Activated naive CD4-positive, alpha-beta T cell treated with anti-CD3 and anti-CD28 coated beads, Interleukin-2, amount 50 U/mL, for 72 hours (primary cell): ENCODE measurements around the gene MT1E. TPM values are rescaled to one million over a fixed set of nuclear protein-coding genes. Genes with fewer than 3 reads are reported as not detected.
A peak's percentile ranks its signal among the peaks of the same experiment; 100 is the strongest.
"Not testable (repeated sequence)": the region's sequence is repeated elsewhere in the genome, so short reads cannot be mapped to it uniquely, and the experiment has no call there.

Experiments
- ATAC-seq, 2 donors: fragments of 150-1000 bp; cut with Tn5 transposase; 2 replicates each; pipeline ENCODE4 v1.10.0; 2021; ENCODE audit warnings: mild to moderate bottlenecking in 2 of 2, moderate library complexity in 2 of 2
- DNase-seq, 2 donors: peaks; one replicate each; pipeline ENCODE4 v3.0.0; 2021 to 2022; ENCODE audit warnings: low spot score in 2 of 2
- H3K27ac Mint-ChIP-seq, 2 donors: one replicate each; pipeline ENCODE4 v1.8.0; 2022; ENCODE audit warnings: mild to moderate bottlenecking in 2 of 2, mixed read lengths in 2 of 2
- H3K36me3 Mint-ChIP-seq, 2 donors: one replicate each; pipeline ENCODE4 v1.8.0; 2022; ENCODE audit warnings: mixed read lengths in 2 of 2
- H3K9me3 Mint-ChIP-seq, 2 donors: one replicate each; pipeline ENCODE4 v1.8.0; 2022; ENCODE audit warnings: mixed read lengths in 2 of 2
- total RNA-seq, 2 donors: library from RNA; stranded (reverse); gene quantifications; one replicate each; pipeline ENCODE4 v1.2.3, GENCODE V29; 2022

MT1E gene
- total RNA-seq, 2 donors from 2014 or later, result 1.6 to 8.7 TPM

DNA sequence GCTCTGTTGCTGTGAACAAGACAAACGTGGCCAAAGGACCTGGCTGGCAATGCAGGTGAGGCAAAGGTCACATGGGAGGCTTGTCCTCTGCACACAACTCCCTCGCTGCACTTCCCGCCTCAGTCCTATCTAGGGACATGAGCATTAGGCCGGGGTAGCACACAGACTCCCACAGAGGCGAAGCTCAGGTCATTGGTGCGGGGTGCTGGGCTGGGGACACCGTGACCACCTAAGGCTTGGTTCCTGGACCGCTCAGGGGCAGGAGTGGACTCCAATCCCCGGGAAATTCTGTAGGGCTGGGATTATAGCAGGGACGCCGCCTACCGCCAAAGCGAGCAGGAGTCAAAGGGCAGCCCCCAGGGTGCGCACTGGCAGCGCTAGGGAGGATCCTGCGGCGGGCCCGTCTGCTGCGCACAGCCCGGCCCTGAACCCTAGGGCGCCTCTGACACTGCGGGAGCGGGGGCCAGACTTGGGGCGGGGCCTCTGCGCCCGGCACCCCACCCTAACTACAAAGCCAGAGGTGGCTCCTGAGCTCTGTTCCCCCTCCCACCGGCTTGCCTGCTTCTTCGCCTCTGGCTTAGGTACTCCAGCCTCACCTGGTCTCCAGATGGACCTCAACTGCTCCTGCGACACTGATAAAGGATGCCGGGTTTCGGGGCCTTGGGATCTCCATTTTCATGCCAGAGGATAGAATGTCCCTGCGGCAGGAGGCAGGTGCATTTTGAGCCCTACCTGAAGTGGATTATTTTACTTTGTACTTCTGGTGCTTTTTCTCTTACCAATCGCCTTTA, 22.3 kb downstream of the MT1E start:
- Mint-ChIP-seq H3K36me3 (no peaks in the 10 kb centered on the region), H3K27ac (no peak overlapping the region), H3K9me3 (no peaks in the 10 kb centered on the region)
- ATAC-seq, result no peak
- no peak for DNase-seq

DNA sequence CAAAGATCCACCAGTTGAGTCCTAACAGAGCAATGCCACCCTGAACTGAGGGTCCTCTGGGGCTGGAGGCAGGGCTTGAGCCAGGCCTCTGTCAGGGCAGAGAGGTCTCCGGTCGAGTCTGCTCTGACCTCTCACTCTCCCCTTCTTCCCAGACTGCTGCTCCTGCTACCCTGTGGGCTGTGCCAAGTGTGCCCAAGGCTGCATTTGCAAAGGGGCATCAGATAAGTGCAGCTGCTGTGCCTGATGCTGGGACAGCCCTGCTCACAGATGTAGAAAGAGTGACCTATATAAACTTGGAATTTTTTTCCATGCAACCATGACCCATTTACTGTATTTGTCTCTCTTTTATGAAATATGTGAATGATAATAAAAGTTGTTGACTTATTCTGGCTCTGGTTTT, 23.7 kb downstream of the MT1E start:
- Mint-ChIP-seq H3K9me3 (no peaks in the 10 kb centered on the region), H3K36me3 (no peaks in the 10 kb centered on the region), H3K27ac (no peak overlapping the region)
- ATAC-seq, result no peak
- DNase-seq, result no peak

DNA sequence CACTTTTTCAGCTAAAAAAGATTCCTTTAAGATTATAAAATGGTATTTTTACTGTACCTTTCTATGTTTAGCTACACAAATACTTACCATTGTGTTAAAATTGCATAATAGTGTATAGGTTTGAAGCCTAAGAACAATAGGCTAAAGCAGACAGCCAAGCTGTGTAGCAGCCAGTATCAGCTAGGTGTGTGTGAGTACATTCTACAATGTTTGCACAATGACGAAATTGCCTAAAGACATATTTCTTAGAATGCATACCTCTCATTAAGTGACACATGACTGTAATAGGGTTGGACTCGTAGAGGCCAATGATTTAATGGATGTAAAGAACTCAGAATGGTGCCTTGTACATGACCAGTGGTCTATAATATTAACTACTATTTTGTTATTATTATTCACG, 24.2 kb downstream of the MT1E start:
- no peak overlapping the region for H3K27ac Mint-ChIP-seq
- no peaks in the 10 kb centered on the region for H3K9me3 Mint-ChIP-seq
- no peaks in the 10 kb centered on the region for H3K36me3 Mint-ChIP-seq
- DNase-seq, result no peak
- no peak for ATAC-seq

DNA sequence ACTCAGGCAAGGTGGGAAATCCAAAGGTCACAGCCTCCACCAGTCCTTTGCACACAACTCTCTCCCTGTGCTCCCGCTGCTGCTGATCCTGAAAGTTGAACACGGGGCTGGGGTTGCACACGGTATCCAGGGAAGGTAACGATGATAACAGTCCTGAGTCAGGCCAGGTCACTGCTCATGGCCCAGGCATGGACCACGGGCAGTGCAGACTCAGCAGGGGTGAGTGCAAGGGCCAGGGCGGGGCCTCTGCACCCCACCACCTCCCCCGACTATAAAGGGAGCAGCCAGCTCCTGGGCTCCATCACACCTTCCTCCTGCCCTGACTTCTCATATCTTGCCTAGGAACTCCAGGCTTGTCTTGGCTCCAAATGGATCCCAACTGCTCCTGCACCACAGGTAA, 26.0 kb downstream of the MT1E start, which contains the start of gene MT1B:
Gene MT1B, plus strand, starts transcription at position 301 of the 400 bp plus-strand sequence. Its CDS starts 68 bp downstream, at position 369.
- Mint-ChIP-seq H3K27ac (no peak within 1 kb of the TSS), H3K9me3 (no peaks in the 10 kb centered on the region), H3K36me3 (no peaks in the 10 kb centered on the region)
- no peak for DNase-seq
- ATAC-seq, result no peak

DNA sequence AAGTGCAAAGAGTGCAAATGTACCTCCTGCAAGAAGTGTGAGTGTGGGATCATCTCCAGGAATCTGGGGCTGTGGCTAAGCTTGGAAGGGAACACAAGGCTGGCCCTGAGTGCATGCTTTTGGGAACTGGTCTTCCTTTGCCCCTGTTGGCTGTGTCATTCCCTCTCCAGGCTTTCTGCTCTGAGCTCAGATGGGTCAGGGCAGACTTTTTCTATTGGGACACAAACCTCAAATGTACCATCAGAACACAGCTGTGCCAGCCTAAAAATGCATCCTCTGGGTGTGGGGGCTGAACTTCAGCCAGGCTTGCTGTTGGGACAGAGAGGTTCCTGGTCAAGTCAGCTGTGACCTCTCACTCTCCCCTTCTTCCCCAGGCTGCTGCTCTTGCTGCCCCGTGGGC, 27.0 kb downstream of the MT1E start:
- no peaks in the 10 kb centered on the region for H3K36me3 Mint-ChIP-seq
- ATAC-seq (no peak), DNase-seq (no peak)
- no peak overlapping the region for H3K27ac Mint-ChIP-seq
- no peaks in the 10 kb centered on the region for H3K9me3 Mint-ChIP-seq

DNA sequence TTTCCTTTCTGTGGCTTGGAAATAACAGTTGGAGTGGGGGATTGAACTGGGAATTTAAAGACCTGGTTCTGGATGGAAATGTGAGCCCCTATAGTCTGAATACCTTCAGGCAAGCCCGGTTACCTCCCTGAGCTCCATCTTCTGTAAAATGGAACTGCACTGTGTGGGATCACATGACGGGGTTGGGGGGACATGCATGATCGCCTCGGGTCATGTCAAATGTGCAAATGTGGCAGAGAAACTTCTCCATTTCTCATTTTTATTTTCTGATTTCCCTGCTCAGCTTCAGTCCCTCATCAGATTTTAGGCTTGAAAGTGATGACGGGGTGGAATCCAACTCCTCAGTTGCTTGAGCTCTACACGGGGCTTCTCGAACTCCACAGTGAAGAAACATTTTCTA, 27.6 kb downstream of the MT1E start:
- no peak overlapping the region for H3K27ac Mint-ChIP-seq
- ATAC-seq (no peak), DNase-seq (no peak)
- H3K9me3 Mint-ChIP-seq, result no peaks in the 10 kb centered on the region
- no peaks in the 10 kb centered on the region for H3K36me3 Mint-ChIP-seq

DNA sequence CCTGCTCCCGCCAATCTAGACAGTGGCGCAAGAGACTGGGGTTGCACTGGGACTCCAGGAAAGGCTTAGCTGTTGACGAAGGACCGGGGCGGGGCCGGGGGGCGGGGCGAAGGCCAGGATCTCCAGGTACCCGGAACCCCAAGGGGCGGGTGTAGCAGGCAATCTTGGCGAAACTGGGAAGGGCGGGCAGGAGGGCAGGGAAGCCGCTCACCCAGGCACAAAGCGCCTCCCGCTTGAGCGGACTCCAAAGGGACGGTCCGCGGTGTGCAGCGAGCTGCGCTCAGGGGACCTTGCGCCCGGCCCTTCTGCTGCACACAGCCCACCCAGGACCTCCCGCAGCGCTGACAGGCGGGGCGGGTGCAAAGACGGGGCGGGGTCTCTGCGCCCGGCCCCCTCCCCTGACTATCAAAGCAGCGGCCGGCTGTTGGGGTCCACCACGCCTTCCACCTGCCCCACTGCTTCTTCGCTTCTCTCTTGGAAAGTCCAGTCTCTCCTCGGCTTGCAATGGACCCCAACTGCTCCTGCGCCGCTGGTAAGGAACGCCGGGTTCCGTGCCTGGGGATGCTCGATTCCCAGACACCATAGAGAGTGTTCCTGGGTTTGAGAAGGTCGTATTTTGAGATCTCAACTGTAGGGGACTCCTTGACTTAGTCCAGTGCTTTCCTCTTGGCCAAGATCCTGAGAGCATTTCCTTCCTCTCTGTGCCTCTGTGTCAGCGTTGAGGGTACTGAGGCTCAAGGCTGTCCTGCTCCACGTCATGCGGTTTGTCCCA, 32.2 kb downstream of the MT1E start, which contains the start of gene MT1F:
Gene MT1F, plus strand, starts transcription at position 405 of the 772 bp plus-strand sequence. Its CDS starts 100 bp downstream, at position 505.
- peak; percentile 90 to 92 for ATAC-seq

DNA sequence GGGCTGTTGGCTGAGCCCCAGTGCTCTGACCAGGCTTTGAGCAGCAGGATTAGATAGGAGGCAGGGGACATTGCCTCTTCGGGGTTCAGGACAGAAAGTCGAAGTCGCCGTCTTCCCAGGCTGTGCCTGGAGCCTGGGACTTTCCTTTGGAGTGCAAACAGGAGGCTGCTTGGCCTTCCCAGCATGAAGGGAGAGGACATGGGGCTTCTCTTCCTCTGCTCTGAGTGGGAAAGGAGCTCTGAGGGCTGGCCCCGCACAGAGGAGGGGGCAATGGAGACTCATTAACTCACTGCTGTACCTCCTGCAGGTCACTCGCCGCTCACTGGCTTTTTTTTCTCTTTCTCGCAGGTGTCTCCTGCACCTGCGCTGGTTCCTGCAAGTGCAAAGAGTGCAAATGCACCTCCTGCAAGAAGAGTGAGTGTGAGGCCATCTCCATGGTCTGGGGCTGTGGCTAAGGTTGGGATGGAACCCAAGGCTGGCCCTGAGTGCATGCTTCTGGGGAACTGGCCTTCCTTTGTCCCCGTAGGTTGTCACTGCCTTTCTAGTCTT, 32.8 kb downstream of the MT1E start:
- ATAC-seq (no peak), DNase-seq (no peak)
- Mint-ChIP-seq H3K27ac (peak overlapping the region; percentile 30 to 81), H3K36me3 (no peaks in the 10 kb centered on the region), H3K9me3 (no peaks in the 10 kb centered on the region)

More for the DNA sequence above, 32.2 kb downstream of the MT1E start, which contains the start of gene MT1F:
- no peaks in the 10 kb centered on the region for H3K36me3 Mint-ChIP-seq
- H3K9me3 Mint-ChIP-seq, result no peaks in the 10 kb centered on the region
- H3K27ac Mint-ChIP-seq, result peak within 1 kb of the TSS; percentile 30 to 81
- peak; percentile 64 to 65 for DNase-seq

DNA sequence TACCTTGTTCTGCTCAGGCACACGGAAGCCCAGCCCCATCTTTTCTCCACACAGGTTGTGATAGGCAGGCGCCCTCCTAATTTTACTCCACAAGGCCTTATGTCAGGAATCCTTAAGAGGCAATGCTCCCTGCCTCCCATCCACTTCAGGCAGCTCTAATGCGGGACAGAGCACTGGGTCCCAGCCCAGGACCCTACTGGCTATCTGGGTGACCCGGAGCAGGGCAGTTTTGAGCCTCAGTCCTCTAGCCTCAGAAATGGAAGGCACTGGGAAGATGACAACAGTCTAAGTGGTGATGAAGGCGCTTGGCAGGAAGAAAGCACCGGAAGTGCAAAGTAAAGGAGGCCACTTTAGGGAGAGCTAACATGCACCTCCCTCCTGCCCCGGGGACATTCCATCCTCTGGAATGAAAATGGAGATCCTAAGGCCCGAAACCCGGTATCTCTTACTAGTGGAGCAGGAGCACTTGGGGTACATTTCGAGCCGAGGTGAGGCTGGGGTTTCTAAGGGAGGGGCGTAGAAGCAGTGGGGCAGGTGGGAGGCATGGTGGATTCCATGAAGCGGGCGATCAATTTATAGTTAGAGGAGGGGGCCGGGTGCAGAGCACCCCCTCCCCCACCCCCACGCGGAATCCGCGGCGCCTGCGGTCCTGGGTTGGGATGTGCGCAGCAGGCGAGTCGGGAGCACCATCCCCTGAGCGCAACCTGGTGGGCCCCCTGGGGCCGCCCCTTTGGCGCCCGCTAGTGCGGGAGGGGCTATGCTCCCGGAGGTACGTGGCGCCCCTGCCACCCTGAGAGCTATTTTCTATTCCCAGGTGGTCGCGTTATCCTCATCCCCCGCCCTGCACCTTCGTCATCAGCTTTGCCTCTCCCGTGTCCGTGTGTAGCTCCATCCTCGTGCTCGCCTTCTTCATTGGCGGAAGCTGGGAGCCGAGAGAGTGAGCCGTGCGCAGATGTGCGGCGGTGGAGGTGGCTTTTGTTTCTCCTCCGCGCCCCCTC, 37.1 kb downstream of the MT1E start:
- no peaks in the 10 kb centered on the region for H3K36me3 Mint-ChIP-seq
- ATAC-seq, result peak; percentile 62 to 63
- no peaks in the 10 kb centered on the region for H3K9me3 Mint-ChIP-seq
- H3K27ac Mint-ChIP-seq, result peak overlapping the region; percentile 31 to 95
- DNase-seq, result peak in 1 of 2 donors; percentile 49

DNA sequence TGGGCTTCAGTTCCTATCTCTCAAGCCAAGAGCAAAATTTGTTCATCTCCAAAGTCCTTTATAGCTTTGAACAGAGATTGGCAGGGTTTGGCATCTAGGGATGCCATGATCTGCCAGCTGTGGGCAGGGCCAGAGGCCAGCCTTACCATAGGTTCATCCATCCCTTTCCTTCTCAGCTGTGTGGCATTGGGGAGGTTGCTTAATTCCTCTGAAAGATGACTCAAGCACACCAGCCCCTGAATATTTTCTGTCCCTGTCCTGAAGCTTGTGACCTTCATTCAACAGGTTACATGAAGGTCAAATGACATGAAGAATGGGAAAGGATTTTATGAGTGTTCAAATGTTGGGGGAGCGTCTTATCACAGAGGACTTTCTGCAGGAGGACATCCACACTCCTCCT, 38.9 kb downstream of the MT1E start:
- H3K9me3 Mint-ChIP-seq, result no peaks in the 10 kb centered on the region
- H3K36me3 Mint-ChIP-seq, result peaks cover 0 to 8% of the 10 kb centered on the region in 2 donors

DNA sequence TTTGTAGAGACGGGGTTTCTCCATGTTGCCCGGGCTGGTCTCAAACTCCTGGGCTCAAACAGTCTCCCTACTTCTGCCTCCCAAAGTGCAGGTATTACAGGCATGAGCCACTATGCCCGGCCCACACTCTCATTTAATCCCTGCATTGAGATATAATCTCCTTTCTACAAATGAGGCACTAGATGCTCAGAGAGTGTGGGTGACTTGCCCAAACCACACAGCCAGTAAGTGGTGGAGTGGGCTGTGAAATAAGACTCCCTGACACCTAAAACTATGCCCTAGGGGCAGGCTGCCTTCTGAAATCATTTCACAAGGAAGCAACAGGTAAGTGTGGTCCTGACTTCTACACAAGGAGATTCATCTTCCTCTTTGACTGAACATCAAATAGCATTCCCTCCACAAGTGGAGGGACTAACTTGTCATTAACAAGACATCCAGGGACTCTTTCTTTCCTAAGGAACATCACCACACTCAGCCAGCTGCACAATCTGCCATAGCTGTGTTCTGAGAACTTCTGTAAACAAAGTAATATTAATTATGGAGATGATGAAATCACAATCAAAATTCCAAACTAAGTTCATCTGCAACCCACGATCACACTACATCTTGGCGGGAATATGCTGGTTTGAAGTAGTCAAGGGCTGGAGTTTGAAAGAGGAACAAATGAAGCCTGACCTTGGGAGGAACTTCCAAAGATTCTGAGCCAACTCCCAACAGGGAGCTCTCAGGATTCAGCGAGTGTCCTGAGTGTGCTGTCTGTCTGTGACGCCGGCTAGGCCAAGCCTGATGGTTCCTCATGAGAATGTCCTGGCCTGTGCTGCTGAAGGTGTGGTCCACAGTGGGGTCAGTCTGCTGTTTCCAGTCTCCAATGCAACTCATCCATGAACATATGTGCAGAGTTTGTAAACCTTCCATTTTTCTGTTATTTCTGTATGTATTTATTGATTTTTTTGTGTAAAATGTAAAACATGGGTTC, 40.0 kb downstream of the MT1E start:
- not testable (repeated sequence) for H3K36me3 Mint-ChIP-seq, H3K27ac Mint-ChIP-seq, ATAC-seq, H3K9me3 Mint-ChIP-seq, DNase-seq

More for the DNA sequence above, 38.9 kb downstream of the MT1E start:
- no peak overlapping the region for H3K27ac Mint-ChIP-seq
- no peak for DNase-seq
- ATAC-seq, result no peak

DNA sequence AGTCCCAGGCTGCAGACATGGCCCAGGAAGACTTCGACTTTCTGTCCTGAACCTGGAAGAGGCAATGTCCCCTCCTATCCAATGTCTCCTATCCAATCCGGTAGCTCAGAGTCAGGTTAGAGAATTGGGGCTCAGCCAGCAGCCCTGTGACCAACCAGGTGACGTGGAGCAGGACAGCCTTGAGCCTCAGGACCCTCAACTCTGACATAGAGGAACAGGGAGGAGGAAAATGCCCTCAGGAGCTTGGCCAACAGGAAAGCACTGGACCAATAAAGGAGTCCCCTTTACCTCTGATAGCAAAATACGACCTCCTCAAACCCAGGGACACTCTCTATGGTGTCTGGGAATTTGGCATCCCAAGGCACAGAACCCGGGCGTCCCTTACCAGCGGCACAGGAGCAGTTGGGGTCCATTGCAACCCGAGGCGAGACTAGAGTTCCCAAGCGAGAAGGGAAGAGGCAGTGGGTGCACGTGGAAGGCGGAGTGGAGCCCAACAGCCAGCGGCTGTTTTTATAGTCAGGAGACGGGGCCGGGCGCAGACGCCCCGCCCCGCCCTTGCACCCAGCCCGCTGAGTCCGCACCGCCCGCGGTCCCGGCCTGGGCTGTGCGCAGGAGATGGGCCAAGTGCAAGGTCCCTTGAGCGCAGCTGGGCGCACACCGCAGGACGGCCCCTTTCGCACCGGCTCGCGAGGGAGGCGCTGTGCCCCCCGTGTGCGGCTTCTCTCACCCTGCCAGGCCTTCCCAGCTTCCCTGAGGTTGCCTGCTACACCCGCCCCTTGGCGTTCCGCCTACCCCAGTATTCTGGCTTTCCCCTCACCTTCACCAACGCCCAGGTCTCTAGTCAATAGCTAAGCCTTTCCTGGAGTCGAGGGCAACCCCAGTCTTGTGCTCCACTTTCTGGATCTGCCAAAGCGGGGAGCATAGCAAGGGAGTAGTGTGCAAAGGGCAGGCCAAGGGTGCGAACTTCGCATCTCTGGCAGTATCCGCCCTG, 42.3 kb downstream of the MT1E start, which contains the start of gene MT1G:
Gene MT1G, minus strand, starts transcription at position 485 of the 991 bp plus-strand sequence. Its CDS starts 72 bp downstream, at position 413.
- H3K9me3 Mint-ChIP-seq, result no peaks in the 10 kb centered on the region
- peak in 1 of 2 donors; percentile 53 for DNase-seq
- peaks cover 0 to 8% of the 10 kb centered on the region in 2 donors for H3K36me3 Mint-ChIP-seq
- peak in 1 of 2 donors; percentile 85 for ATAC-seq
- no peak within 1 kb of the TSS for H3K27ac Mint-ChIP-seq

DNA sequence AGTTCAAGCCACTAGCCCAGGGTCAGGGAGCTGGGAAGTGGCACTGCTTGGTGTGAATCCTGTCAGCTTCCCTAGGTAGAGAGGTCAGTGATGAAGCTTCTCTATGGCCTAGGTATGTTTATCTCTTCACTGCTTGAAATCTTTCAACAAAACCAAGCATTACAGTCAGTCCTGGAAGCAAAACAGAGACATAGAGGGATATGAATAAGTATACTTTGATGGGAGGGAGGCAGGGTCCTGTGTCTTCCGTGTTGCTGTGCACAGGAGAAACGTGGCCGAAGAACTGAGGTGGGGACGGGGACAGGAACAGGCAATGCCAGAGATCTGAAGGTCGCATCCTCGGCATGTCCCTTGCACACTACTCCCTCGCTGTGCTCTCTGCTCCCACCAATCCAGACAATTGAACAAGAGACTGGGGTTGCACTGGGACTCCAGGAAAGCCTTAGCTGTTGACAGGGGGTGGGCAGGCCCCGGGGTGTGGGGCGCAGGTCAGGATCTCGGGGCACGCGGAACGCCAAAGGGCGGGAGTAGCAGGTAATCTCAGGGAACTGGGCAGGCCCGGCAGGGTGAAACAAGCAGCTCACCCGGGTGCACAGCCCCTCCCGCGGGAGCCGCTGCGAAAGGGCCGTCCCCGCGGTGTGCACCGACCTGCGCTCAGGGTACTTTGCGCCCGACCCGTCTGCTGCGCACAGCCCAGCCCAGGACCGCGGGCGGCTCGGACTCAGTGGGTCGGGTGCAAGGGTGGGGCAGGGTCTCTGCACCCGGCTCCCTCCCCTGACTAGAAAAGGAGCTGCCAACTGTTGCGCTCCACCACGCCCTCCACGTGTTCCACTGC, 43.6 kb downstream of the MT1E start, which contains the start of gene MT1H:
Gene MT1H, plus strand, starts transcription at position 810 of the 835 bp plus-strand sequence. CDS start 71 bp downstream, outside the sequence.
- no peaks in the 10 kb centered on the region for H3K9me3 Mint-ChIP-seq
- peaks cover 0 to 8% of the 10 kb centered on the region in 2 donors for H3K36me3 Mint-ChIP-seq
- ATAC-seq (peak in 1 of 2 donors; percentile 53), DNase-seq (peak in 1 of 2 donors; percentile 37)
- H3K27ac Mint-ChIP-seq, result no peak within 1 kb of the TSS
